ENCODE results near the gene MYH14. TPM values are rescaled to one million over a fixed set of nuclear protein-coding genes. Genes with fewer than 3 reads are reported as not detected.

MYH14 gene
- total and polyA plus RNA-seq, 2 donors (not counting 1 experiment from before 2014, with no cell fraction given), result not detected

DNA sequence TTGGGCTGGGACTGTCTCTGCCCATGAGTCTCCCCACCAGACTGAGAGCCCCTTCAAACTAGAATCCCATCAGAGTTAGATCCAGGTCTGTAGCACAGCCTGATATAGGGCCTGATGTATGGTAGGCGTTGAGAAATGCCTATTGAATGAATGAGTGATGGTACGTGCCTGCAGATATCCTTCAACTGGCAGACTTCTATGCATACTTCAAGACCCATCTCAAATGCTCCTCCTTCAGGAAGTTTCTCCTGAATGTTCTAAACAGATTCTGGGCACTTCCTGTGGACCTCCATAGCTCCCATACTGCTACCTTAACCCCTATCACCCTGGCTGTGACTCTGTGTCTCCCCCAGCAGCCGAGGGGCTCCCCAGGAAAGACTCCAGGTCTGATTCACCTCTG lies 77.6 kb downstream of the MYH14 start:
- no peaks in the 10 kb centered on the region for H4K20me1 ChIP-seq (ENCODE audit: control insufficient read depth, extremely low read depth, insufficient read depth, low read length)
- no peak overlapping the region for H2AFZ ChIP-seq (ENCODE audit: low read length)
- H3K9ac ChIP-seq (ENCODE audit: insufficient read depth, low read length), result no peak overlapping the region
- no peaks in the 10 kb centered on the region for H3K27me3 ChIP-seq (ENCODE audit: control insufficient read depth, insufficient read depth, low read length)
- no peak overlapping the region for H3K4me2 ChIP-seq (ENCODE audit: extremely low read depth, insufficient read depth, low read length)
- H3K4me3 ChIP-seq (replicated peaks in 1 of 4; ENCODE audit: control extremely low read depth in 1 of 4, insufficient read depth in 1 of 4, low read depth in 3 of 4, low read length in 4 of 4), result no peak overlapping the region
- DNase-seq (ENCODE audit: low read depth in 2 of 2), result no peak
- no peak for TF ChIP-seq EZH2 (IDR thresholded peaks at IDR 0.05; ENCODE audit: low read length, missing control alignments)
- TF ChIP-seq, protein P1, sequence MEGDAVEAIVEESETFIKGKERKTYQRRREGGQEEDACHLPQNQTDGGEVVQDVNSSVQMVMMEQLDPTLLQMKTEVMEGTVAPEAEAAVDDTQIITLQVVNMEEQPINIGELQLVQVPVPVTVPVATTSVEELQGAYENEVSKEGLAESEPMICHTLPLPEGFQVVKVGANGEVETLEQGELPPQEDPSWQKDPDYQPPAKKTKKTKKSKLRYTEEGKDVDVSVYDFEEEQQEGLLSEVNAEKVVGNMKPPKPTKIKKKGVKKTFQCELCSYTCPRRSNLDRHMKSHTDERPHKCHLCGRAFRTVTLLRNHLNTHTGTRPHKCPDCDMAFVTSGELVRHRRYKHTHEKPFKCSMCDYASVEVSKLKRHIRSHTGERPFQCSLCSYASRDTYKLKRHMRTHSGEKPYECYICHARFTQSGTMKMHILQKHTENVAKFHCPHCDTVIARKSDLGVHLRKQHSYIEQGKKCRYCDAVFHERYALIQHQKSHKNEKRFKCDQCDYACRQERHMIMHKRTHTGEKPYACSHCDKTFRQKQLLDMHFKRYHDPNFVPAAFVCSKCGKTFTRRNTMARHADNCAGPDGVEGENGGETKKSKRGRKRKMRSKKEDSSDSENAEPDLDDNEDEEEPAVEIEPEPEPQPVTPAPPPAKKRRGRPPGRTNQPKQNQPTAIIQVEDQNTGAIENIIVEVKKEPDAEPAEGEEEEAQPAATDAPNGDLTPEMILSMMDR (conservative IDR thresholded peaks at IDR 0.05 in 1 of 2, IDR thresholded peaks at IDR 0.05 in 1 of 2; ENCODE audit: low read depth in 1 of 2, low read length in 2 of 2), result no peak
- no peak overlapping the region for H3K27ac ChIP-seq (ENCODE audit: insufficient read depth, low read length)
- H3K79me2 ChIP-seq (ENCODE audit: control insufficient read depth, insufficient read depth, low read length), result no peaks in the 10 kb centered on the region
- no peaks in the 10 kb centered on the region for H3K9me3 ChIP-seq (ENCODE audit: control insufficient read depth, insufficient read depth, low read depth, low read length)
- no peaks in the 10 kb centered on the region for H3K4me1 ChIP-seq (ENCODE audit: control insufficient read depth, extremely low read depth, insufficient read depth, low read length)
- no peaks in the 10 kb centered on the region for H3K36me3 ChIP-seq (ENCODE audit: control insufficient read depth, insufficient read depth, low read length)

DNA sequence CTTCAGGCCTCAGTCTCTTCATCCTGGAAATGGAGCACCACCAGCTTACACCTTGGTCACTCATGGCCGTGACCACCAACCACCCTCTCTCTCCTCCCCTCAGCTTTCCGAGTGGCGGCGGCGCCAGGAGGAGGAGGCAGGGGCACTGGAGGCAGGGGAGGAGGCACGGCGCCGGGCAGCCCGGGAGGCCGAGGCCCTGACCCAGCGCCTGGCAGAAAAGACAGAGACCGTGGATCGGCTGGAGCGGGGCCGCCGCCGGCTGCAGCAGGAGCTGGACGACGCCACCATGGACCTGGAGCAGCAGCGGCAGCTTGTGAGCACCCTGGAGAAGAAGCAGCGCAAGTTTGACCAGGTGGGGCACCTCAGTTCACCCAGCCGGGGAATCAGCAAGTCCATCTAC lies 78.1 kb downstream of the MYH14 start:
- H2AFZ ChIP-seq (ENCODE audit: low read length), result no peak overlapping the region
- H3K9me3 ChIP-seq (ENCODE audit: control insufficient read depth, insufficient read depth, low read depth, low read length), result no peaks in the 10 kb centered on the region
- no peak for DNase-seq (ENCODE audit: low read depth in 2 of 2)
- no peaks in the 10 kb centered on the region for H3K4me1 ChIP-seq (ENCODE audit: control insufficient read depth, extremely low read depth, insufficient read depth, low read length)
- no peak for TF ChIP-seq EZH2 (IDR thresholded peaks at IDR 0.05; ENCODE audit: low read length, missing control alignments)
- TF ChIP-seq, protein P1 (conservative IDR thresholded peaks at IDR 0.05 in 1 of 2, IDR thresholded peaks at IDR 0.05 in 1 of 2; ENCODE audit: low read depth in 1 of 2, low read length in 2 of 2), result no peak
- H3K27me3 ChIP-seq (ENCODE audit: control insufficient read depth, insufficient read depth, low read length), result no peaks in the 10 kb centered on the region
- H3K79me2 ChIP-seq (ENCODE audit: control insufficient read depth, insufficient read depth, low read length), result no peaks in the 10 kb centered on the region
- no peak overlapping the region for H3K4me2 ChIP-seq (ENCODE audit: extremely low read depth, insufficient read depth, low read length)
- H3K36me3 ChIP-seq (ENCODE audit: control insufficient read depth, insufficient read depth, low read length), result no peaks in the 10 kb centered on the region
- H3K27ac ChIP-seq (ENCODE audit: insufficient read depth, low read length), result no peak overlapping the region
- H4K20me1 ChIP-seq (ENCODE audit: control insufficient read depth, extremely low read depth, insufficient read depth, low read length), result no peaks in the 10 kb centered on the region
- H3K4me3 ChIP-seq (replicated peaks in 1 of 4; ENCODE audit: control extremely low read depth in 1 of 4, insufficient read depth in 1 of 4, low read depth in 3 of 4, low read length in 4 of 4), result no peak overlapping the region
- H3K9ac ChIP-seq (ENCODE audit: insufficient read depth, low read length), result no peak overlapping the region

DNA sequence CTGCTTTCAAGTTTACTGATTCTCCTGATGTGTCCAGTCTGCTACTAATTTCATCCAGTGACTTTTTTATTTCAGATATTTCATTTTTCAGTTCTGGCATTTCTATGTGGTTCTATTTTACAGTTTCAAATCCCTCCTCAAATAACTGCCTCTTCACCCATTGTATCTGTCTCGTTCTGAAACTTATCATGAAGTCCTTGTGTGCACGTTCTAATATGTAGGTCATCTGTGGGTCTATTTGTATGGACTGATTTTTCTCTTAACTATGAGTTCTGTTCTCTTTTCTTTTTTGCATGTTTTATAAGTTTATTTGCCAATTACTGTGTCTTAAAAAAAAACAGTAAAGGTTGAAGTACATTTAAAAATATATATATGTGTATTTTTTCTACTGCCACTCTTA lies 82.4 kb downstream of the MYH14 start:
- H3K4me2 ChIP-seq (ENCODE audit: extremely low read depth, insufficient read depth, low read length), result no peak overlapping the region
- DNase-seq (ENCODE audit: low read depth in 2 of 2), result no peak
- H3K4me1 ChIP-seq (ENCODE audit: control insufficient read depth, extremely low read depth, insufficient read depth, low read length), result no peaks in the 10 kb centered on the region
- no peak for TF ChIP-seq EZH2 (IDR thresholded peaks at IDR 0.05; ENCODE audit: low read length, missing control alignments)
- TF ChIP-seq, protein P1 (conservative IDR thresholded peaks at IDR 0.05 in 1 of 2, IDR thresholded peaks at IDR 0.05 in 1 of 2; ENCODE audit: low read depth in 1 of 2, low read length in 2 of 2), result no peak
- H3K36me3 ChIP-seq (ENCODE audit: control insufficient read depth, insufficient read depth, low read length), result no peaks in the 10 kb centered on the region
- H3K27ac ChIP-seq (ENCODE audit: insufficient read depth, low read length), result no peak overlapping the region
- no peaks in the 10 kb centered on the region for H3K79me2 ChIP-seq (ENCODE audit: control insufficient read depth, insufficient read depth, low read length)
- H4K20me1 ChIP-seq (ENCODE audit: control insufficient read depth, extremely low read depth, insufficient read depth, low read length), result no peaks in the 10 kb centered on the region
- H3K9me3 ChIP-seq (ENCODE audit: control insufficient read depth, insufficient read depth, low read depth, low read length), result no peaks in the 10 kb centered on the region
- H2AFZ ChIP-seq (ENCODE audit: low read length), result no peak overlapping the region
- no peak overlapping the region for H3K9ac ChIP-seq (ENCODE audit: insufficient read depth, low read length)
- no peaks in the 10 kb centered on the region for H3K27me3 ChIP-seq (ENCODE audit: control insufficient read depth, insufficient read depth, low read length)
- no peak overlapping the region for H3K4me3 ChIP-seq (replicated peaks in 1 of 4; ENCODE audit: control extremely low read depth in 1 of 4, insufficient read depth in 1 of 4, low read depth in 3 of 4, low read length in 4 of 4)
